Mesenchymal stem cell (in vitro differentiated cells and primary cell): ENCODE results near the gene MRPL4.
"Not testable (repeated sequence)": the region's sequence is repeated elsewhere in the genome, so short reads cannot be mapped to it uniquely, and the experiment has no call there.

Source experiments
- DNase-seq: peaks from one replicate; pipeline ENCODE4 v3.0.0-alpha.2; 2013
- H2AFZ ChIP-seq: one replicate; pipeline ENCODE4 v1.6.1; 2013; ENCODE audit warnings: low read depth, mild to moderate bottlenecking, control low read depth, inconsistent platforms, low read length, moderate library complexity
- H2AK5ac ChIP-seq: 2 replicates; pipeline ENCODE4 v1.6.1; 2013; ENCODE audit warnings: low read length, moderate library complexity, mild to moderate bottlenecking, inconsistent platforms; ENCODE audit not compliant: severe bottlenecking
- H2BK120ac ChIP-seq: one replicate; pipeline ENCODE4 v1.6.1; 2013; ENCODE audit warnings: low read depth, mild to moderate bottlenecking, inconsistent platforms, low read length, moderate library complexity
- H2BK12ac ChIP-seq, 2 experiments: one replicate each; pipeline ENCODE4 v1.6.1; 2013; ENCODE audit warnings: inconsistent platforms in 2 of 2, low read length in 2 of 2, mild to moderate bottlenecking in 2 of 2, moderate library complexity in 2 of 2, control low read depth in 1 of 2
- H2BK15ac ChIP-seq: one replicate; pipeline ENCODE4 v1.6.1; 2013; ENCODE audit warnings: mild to moderate bottlenecking, low read depth, inconsistent platforms; ENCODE audit not compliant: poor library complexity, severe bottlenecking
- H2BK5ac ChIP-seq: 2 replicates; pipeline ENCODE4 v1.6.1; 2013; ENCODE audit warnings: low read depth, mild to moderate bottlenecking, low read length, control low read depth, inconsistent platforms; ENCODE audit not compliant: poor library complexity, severe bottlenecking
- H3K14ac ChIP-seq, 2 experiments: one replicate each; pipeline ENCODE4 v1.6.1; 2013; ENCODE audit warnings: inconsistent platforms in 2 of 2, low read length in 2 of 2, control low read depth in 1 of 2, mild to moderate bottlenecking in 1 of 2, moderate library complexity in 1 of 2
- H3K18ac ChIP-seq, 2 experiments: one replicate each; pipeline ENCODE4 v1.6.1; 2013; ENCODE audit warnings: inconsistent platforms in 2 of 2, low read length in 2 of 2, control low read depth in 1 of 2, low read depth in 1 of 2, mild to moderate bottlenecking in 1 of 2
- H3K23ac ChIP-seq, 2 experiments: one replicate each; pipeline ENCODE4 v1.6.1; 2013; ENCODE audit warnings: inconsistent platforms in 2 of 2, low read length in 2 of 2, mild to moderate bottlenecking in 2 of 2, moderate library complexity in 2 of 2, control low read depth in 1 of 2
- H3K27ac ChIP-seq: 2 replicates; pipeline ENCODE4 v1.5.1; 2013; ENCODE audit warnings: mild to moderate bottlenecking, moderate library complexity, low read length, control low read depth, inconsistent platforms; ENCODE audit not compliant: poor library complexity, severe bottlenecking
- H3K27me3 ChIP-seq, 2 experiments: 2 replicates each; pipeline versions ENCODE4 v1.6.1 to v1.7.0; 2013; ENCODE audit warnings: low read length in 2 of 2, mild to moderate bottlenecking in 2 of 2, moderate library complexity in 2 of 2, control low read depth in 1 of 2, inconsistent platforms in 1 of 2; ENCODE audit not compliant: control insufficient read depth in 1 of 2, insufficient read depth in 1 of 2
- H3K36me3 ChIP-seq, 2 experiments: 2 replicates each; pipeline versions ENCODE4 v1.6.1 to v1.7.0; 2013; ENCODE audit warnings: low read length in 2 of 2, control low read depth in 1 of 2, inconsistent platforms in 1 of 2, low read depth in 1 of 2, mild to moderate bottlenecking in 1 of 2; ENCODE audit not compliant: insufficient read depth in 2 of 2, control insufficient read depth in 1 of 2
- H3K4ac ChIP-seq, 2 experiments: one replicate each; pipeline ENCODE4 v1.6.1; 2013; ENCODE audit warnings: inconsistent platforms in 2 of 2, low read length in 2 of 2, mild to moderate bottlenecking in 2 of 2, moderate library complexity in 2 of 2, control low read depth in 1 of 2, low read depth in 1 of 2
- H3K4me1 ChIP-seq: 2 replicates; pipeline ENCODE4 v1.6.1; 2013; ENCODE audit warnings: low read depth, low read length, control low read depth; ENCODE audit not compliant: control insufficient read depth, insufficient read depth
- H3K4me2 ChIP-seq: 2 replicates; pipeline ENCODE4 v1.6.1; 2013; ENCODE audit warnings: low read length, mild to moderate bottlenecking, inconsistent platforms; ENCODE audit not compliant: poor library complexity, severe bottlenecking
- H3K4me3 ChIP-seq, 2 experiments: 2 replicates each; pipeline versions ENCODE4 v1.5.1 to v1.7.0; 2013; ENCODE audit warnings: low read length in 2 of 2, mild to moderate bottlenecking in 2 of 2, control low read depth in 1 of 2, low read depth in 1 of 2; ENCODE audit not compliant: insufficient read depth in 1 of 2
- H3K79me1 ChIP-seq: replicated peaks from 2 replicates; pipeline ENCODE4 v1.6.1; 2013; ENCODE audit warnings: mild to moderate bottlenecking, control low read depth, low read length, inconsistent platforms; ENCODE audit not compliant: poor library complexity, severe bottlenecking
- H3K9ac ChIP-seq: 2 replicates; pipeline ENCODE4 v1.7.0; 2013; ENCODE audit warnings: mild to moderate bottlenecking, low read length, moderate library complexity
- H3K9me3 ChIP-seq: 2 replicates; pipeline ENCODE4 v1.7.0; 2013; ENCODE audit warnings: mild to moderate bottlenecking, low read length; ENCODE audit not compliant: control insufficient read depth
- H4K8ac ChIP-seq: one replicate; pipeline ENCODE4 v1.6.1; 2013; ENCODE audit warnings: inconsistent platforms, mild to moderate bottlenecking, low read length, moderate library complexity
- H4K91ac ChIP-seq: one replicate; pipeline ENCODE4 v1.6.1; 2013; ENCODE audit warnings: mild to moderate bottlenecking, low read length, inconsistent platforms
- WGBS: methylation state at CpG from one replicate; pipeline ENCODE4 v1.1.7; 2013; ENCODE audit warnings: mixed read lengths; 5-methylcytosine and 5-hydroxymethylcytosine counted together

MRPL4 gene

DNA sequence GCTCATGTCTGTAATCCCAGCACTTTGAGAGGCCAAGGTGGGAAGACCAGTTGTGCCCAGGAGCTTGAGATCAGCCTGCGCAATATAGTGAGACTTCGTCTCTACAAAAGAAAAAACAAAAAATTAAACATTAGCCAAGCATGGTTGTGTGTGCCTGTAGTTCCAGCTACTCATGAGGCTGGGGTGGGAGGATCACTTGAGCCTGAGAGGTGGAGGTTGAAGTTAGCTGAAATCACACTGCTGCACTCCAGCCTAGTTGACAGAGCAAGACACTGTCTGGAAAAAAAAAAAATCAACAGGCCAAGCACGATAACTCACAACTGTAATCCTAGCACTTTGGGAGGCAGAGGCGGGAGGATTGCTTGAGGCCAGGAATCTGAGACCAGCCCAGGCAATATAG, 17.0 kb upstream of the MRPL4 start:
- H2BK12ac ChIP-seq = no peak overlapping the region
- no peak overlapping the region for H2BK120ac ChIP-seq
- H3K9ac ChIP-seq = no peak overlapping the region
- no peaks in the 10 kb centered on the region for H3K27me3 ChIP-seq
- no peak overlapping the region for H3K4me2 ChIP-seq
- no peak overlapping the region for H2BK5ac ChIP-seq
- H3K23ac ChIP-seq = no peak overlapping the region
- peaks cover 0 to 5% of the 10 kb centered on the region in 2 experiments for H3K36me3 ChIP-seq
- peaks cover 6% of the 10 kb centered on the region for H3K79me1 ChIP-seq
- no peak overlapping the region for H3K27ac ChIP-seq
- WGBS = 79% methylated on average over 2 of the region's 4 CpGs
- H3K4ac ChIP-seq = no peak overlapping the region
- no peak for DNase-seq
- H3K4me3 ChIP-seq = no peak overlapping the region
- H2AFZ ChIP-seq = no peak overlapping the region
- H4K91ac ChIP-seq = no peak overlapping the region
- H4K8ac ChIP-seq = no peak overlapping the region
- no peaks in the 10 kb centered on the region for H3K9me3 ChIP-seq
- no peak overlapping the region for H2BK15ac ChIP-seq
- H3K18ac ChIP-seq = no peak overlapping the region
- no peak overlapping the region for H3K14ac ChIP-seq
- H3K4me1 ChIP-seq = peaks cover 14% of the 10 kb centered on the region
- H2AK5ac ChIP-seq = no peak overlapping the region

DNA sequence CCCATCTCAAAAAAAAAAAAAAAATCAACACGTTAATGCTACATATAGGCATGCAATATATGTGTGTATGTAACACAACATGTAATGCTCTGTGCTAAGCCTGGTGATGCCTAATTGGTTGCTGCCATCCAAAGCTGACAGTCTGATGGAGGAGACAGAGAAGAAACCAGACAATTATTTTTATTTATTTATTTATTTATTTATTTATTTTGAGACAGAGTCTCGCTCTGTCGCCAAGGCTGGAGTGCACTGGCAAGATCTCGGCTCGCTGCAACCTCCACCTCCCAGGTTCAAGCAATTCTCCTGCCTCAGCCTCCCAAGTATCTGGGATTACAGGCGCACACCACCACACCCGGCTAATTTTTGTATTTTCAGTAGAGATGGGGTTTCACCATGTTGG, 16.6 kb upstream of the MRPL4 start:
- not testable (repeated sequence) for H2AFZ ChIP-seq, H3K9ac ChIP-seq, H3K14ac ChIP-seq, H4K8ac ChIP-seq, H3K79me1 ChIP-seq, H3K4me3 ChIP-seq, H3K23ac ChIP-seq, H2AK5ac ChIP-seq, H2BK15ac ChIP-seq, H3K4ac ChIP-seq, H3K27me3 ChIP-seq, H3K9me3 ChIP-seq, H2BK12ac ChIP-seq, H2BK5ac ChIP-seq, H3K4me2 ChIP-seq, H3K4me1 ChIP-seq, H4K91ac ChIP-seq, H3K18ac ChIP-seq, H3K36me3 ChIP-seq, H2BK120ac ChIP-seq, H3K27ac ChIP-seq, DNase-seq
- 92% methylated on average over 2 of the region's 7 CpGs for WGBS

DNA sequence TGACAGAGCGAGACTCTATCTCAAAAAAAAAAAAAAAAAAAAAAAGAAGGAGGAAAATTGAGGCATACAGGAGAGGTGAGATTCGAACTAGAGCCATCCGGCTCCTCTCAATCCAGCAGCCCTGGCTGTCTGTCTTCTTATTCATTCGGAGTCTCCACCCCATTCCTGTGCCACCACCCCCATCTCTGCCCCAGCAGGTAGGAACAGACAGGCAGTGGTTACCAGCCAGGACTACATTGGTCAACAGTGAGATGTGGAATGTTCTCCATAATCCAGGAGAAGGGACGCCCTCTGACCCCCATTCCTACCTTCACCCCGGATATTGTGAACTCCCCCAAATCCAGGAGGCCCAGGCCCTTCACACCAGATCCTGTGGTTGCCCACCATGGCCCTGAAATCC, 14.3 kb upstream of the MRPL4 start:
- no peak overlapping the region for H2BK5ac ChIP-seq
- H3K9ac ChIP-seq = peak overlapping the region; percentile 71
- WGBS = 93% methylated on average over 6 of the region's 6 CpGs
- no peak overlapping the region for H4K91ac ChIP-seq
- H3K4me3 ChIP-seq = peak overlapping the region in 1 of 2 experiments; percentile 51
- no peak overlapping the region for H3K4ac ChIP-seq
- H3K9me3 ChIP-seq = no peaks in the 10 kb centered on the region
- no peak overlapping the region for H3K14ac ChIP-seq
- no peak overlapping the region for H2BK15ac ChIP-seq
- no peak overlapping the region for H2AFZ ChIP-seq
- peaks cover 0 to 5% of the 10 kb centered on the region in 2 experiments for H3K36me3 ChIP-seq
- H2AK5ac ChIP-seq = no peak overlapping the region
- no peak overlapping the region for H2BK12ac ChIP-seq
- peak overlapping the region in 1 of 2 experiments; percentile 24 for H3K23ac ChIP-seq
- no peaks in the 10 kb centered on the region for H3K79me1 ChIP-seq
- H3K27me3 ChIP-seq = no peaks in the 10 kb centered on the region
- no peak overlapping the region for H3K27ac ChIP-seq
- DNase-seq = no peak
- peaks cover 9% of the 10 kb centered on the region for H3K4me1 ChIP-seq
- no peak overlapping the region for H3K4me2 ChIP-seq
- H2BK120ac ChIP-seq = no peak overlapping the region
- H3K18ac ChIP-seq = no peak overlapping the region
- no peak overlapping the region for H4K8ac ChIP-seq

DNA sequence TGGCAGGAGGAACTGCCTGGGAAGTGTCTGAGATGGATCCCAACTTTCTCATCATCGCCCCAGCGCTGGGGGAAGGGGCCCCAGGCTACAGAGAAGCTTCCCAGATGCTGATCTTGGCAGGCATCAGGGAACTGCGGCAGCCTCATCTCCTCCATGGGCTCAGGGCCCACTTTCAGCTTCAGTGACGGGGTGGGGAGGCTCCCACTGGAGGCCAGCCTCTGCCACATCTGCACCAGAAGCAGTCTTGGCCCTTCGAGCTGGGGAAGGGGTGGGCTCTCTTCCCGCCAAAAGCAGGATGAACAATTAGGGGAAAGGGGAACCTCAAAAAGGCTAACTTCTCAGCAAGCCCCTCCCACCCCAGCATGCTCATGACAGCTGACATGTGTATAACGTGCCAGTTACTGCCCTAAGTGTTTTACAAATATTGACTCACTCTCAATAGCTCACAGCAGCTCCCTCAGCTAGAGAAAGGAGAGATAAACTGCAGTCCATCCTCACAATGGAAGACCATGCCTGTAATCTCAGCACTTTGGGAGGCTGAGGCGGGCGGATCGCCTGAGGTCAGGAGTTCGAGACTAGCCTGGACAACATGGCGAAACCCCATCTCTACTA, 13.7 kb upstream of the MRPL4 start:
- Histone ChIP-seq H3K36me3 (peaks cover 0 to 5% of the 10 kb centered on the region in 2 experiments), H2BK12ac (no peak overlapping the region), H2AK5ac (no peak overlapping the region), H3K4me2 (no peak overlapping the region), H3K4me3 (peak overlapping the region in 1 of 2 experiments; percentile 51), H3K27me3 (no peaks in the 10 kb centered on the region), H2BK15ac (no peak overlapping the region), H3K9me3 (no peaks in the 10 kb centered on the region), H3K18ac (no peak overlapping the region), H2BK120ac (no peak overlapping the region), H3K14ac (no peak overlapping the region), H2BK5ac (no peak overlapping the region), H3K79me1 (no peaks in the 10 kb centered on the region), H3K4me1 (peaks cover 11% of the 10 kb centered on the region), H4K8ac (no peak overlapping the region), H3K9ac (peak overlapping the region; percentile 71), H3K27ac (no peak overlapping the region), H2AFZ (no peak overlapping the region), H3K4ac (no peak overlapping the region), H3K23ac (no peak overlapping the region), H4K91ac (no peak overlapping the region)
- DNase-seq = peak; percentile 36
- WGBS = 83% methylated on average over 12 of the region's 12 CpGs
